GM19023 (cell line): ENCODE data around the gene EN1.

ENCODE experiments used
- ATAC-seq: cut with Tn5 transposase; IDR thresholded peaks from one replicate; pipeline ENCODE4 v1.9.1; 2021; ENCODE audit warnings: mild to moderate bottlenecking, moderate library complexity; ENCODE audit not compliant: unreplicated experiment

EN1 gene

DNA sequence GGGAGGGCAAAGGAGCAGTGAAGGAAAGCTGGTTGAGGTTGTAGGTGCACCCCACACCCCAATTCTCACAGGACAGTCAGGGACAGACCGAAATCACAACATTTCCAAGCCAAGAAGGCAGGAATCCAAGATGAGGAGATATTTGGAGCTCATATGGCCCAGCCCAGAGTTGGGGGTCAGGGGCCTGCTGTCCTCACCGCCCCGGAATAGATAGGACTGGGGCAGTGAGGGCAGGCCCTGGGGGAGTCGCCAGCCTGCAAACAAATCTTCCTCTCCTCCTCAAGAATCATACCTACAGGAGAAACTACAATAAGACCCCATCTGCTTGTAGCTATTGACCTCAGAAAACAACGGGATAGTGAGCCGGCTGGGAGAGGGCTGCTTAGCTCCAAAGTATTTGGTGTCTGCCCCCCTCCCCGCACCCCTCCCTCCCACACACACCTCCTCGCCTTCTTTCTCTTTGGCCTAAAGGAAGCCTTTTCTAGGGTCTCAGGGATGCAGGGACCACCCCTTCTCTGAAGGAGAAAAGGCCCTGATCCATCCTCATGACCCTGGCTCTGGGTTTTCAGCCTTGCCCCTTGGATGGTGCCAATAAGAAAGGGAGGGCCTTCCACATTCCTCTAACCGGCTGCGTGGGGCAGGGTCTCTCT lies 3.8 kb downstream of the EN1 start:
- ATAC-seq: no peak

DNA sequence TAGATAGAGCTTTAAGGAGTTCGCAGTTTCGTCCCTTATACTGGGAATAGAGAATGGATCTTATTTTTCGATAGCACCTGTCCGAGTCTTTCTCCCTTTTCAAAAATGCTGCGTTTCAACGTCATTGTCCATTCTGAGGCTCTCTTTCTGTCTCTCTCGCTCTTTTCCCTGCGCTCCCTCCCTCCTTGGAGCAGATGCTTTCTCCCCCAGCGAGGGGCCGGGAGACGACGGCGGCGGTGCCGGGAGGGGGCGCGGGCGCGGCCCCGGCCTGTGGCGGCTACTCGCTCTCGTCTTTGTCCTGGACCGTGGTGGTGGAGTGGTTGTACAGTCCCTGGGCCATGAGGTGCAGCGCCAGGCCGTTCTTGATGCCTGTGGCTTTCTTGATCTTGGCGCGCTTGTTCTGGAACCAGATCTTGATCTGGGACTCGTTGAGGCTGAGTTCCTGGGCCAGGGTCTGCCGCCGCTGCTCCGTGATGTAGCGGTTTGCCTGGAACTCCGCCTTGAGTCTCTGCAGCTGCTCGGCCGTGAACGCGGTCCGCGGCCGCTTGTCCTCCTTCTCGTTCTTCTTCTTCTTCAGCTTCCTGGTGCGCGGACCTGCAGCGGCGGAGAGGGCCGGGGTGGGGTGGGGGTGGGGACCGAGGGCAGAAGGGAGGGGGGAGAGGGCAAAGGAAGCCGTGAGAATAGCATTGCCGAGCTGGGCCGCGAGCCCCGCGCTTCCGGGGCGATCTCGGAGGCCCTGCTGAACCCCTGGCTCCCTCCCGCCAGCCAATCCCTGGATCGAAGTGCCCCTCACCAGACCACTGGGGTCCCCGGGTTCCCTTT lies 4.6 kb downstream of the EN1 start:
- no peak for ATAC-seq

DNA sequence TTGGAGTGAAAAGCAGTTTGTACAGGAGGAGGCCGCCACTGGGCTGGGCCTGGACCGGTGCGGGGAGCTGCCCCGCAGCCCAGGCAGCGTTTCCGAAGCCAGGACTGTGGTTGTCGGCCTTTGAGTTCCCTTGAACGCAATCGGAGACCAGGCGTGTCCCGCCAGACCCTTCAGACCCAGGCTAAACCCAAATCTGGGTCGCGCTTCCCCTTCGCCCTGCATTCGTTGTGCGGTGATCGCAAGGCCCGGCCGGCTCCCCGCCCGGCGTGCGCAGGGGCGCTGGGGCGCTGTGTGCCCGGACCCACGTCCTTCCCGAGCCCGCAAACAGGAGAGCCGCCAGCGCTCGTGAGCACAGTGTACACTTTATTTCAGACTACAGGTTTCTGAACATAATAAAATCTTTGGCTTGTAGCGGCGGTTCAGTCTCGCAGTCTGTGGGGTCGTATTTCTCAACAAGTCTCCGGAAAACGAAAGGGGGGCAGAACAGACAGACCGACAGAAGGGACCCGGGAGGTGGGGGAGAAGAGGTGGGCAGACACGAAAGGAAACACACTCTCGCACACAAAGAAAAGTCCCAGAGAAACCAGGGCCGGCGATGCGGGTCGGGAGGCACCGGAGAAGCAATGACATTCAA lies 5.5 kb downstream of the EN1 start:
- ATAC-seq: no peak

DNA sequence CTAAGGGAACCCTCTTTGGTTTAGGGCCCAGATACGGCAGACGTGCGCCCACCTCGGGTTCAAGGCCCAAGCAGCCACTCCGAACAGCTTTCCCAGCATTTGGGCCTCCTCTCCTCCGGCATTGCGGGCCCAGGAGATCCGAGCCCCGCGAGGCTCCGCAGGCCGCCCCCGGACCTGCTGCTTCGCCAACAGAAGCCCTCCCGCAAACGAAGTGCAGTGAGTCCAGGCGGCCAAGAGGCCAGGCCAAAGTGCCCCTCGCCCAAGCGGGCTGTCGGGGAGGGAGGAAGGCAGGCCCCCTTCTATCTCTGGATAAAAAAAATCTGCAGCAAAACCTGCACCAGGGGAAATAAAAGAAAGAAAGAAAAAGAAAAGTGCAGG lies 6.0 kb downstream of the EN1 start:
- ATAC-seq: no peak

DNA sequence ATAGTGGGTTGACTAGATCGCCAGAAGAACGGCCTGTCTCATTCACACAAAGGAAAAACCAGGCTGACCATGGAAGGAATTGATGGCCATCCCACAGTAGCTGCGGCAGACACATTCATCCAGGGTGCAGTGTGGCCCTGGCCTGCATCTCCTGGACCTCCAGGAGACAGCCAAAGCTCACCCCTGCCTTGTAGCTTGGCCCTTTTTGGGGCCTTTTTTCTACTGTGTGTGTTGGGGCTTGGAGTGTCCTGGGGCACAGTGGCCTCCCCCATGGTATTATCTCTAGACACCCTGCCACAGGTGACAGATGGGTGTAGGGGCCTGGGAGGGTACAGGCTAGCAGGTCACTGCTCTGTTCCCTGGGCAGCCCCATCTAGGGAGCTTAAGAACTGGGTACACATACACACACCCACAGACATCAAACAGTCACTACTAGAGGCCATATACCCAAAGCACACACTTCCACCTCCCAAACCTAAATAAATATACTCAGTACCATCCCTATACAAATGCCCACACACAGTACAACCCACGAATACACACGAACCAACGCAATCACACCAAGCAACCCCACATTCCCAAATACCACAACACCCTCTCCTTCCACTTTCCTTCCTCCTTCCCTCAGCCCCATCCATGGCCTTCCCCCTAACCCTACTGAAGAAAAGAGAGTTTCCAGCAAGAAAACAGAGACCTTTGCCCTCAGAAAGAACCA lies 8.6 kb downstream of the EN1 start:
- no peak for ATAC-seq

DNA sequence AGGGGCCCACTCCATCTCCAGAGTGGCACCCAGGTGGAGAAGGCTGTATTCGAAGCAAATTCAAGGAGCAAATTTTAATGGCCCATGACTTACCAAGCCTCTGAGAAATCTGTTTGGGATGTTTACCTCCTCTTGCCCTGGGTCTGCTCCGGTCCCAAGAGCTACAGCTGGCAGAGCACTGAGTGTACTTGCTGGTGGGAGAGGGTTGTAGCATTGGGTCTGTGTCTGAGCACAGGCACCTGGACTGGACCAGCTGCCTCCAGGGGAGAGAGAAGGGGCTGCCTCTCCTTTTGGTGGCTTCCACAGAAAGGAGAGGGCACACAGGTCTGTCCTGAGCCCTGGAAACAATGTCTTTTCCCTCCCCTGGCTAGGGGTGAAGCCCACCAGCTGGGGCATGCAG lies 9.8 kb downstream of the EN1 start:
- no peak for ATAC-seq

DNA sequence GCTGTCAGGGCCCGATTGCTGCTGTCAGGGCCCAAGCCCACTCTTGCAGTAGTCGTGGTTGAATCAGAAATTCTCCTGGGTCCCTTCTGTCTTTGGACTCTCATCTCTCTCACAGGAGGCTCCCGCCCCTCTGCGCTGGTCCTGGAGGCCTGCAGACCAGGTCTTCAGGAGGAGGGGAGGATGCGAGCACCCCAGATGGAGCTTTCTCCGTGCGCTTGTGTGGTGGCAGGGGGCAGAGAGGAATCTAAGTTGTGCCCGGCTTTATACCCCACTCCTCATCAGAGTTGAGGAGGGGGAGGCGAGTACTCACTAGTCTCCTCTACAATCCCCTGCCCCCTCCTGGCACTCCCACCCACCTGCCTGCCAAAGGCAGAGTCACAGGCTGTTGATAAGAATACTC lies 10.4 kb downstream of the EN1 start:
- no peak for ATAC-seq

DNA sequence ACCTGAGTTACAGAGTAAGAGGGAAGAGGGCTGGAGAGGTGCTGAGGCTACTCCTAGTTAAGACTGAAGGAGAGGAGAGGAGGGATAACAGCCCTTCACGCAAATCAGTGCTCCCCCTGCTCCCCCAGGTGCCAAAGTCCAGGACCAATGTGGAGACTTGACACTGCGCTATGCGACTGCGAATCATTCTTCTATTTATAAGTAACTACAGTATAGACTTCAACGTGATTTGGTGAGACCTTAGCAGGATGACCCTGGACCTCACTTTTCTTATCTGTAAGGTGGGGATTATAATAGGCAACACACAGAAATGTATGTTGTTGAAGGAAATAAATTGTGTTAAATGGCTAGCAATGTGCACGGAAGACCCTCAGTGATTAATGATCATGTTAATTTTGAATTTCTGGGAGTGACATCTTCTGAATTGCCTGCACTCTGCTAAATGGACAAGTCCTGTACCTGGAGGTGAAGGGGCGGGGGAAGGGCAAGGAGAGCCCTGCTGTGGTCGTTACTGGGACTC lies 11.0 kb downstream of the EN1 start:
- ATAC-seq: no peak

DNA sequence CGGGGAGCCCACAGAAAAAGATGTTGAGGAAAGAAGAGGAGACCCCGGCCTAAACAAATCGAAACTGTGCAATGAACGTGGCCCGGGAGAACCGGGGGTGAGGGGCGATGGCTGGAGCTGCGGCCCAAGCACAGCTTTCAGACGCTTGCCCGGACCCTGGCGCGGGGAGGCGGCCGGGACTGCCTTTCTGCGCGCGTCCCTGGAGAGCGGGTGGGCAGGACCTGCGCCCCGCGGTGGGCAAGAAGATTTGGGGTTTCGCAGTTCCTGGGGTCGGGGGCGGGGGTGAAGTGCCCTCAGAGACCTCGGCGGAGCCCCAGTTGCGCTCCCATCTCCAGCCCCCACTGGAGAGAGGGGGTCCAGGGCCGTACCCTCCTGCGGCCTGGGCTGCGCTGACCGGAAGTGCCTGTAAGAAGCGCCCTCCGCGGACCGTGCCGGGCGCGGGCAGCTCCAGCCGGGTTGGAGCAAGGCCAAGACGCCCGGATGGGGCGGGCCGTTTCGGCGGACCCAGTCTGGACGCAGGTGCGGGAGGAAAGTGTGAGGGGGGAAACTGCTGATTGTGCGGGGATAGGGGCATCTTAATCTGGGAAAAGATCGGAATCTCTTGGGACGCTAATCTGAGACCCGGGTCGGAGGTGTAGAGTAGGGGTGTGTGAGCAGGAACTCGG lies 11.6 kb downstream of the EN1 start:
- no peak for ATAC-seq

DNA sequence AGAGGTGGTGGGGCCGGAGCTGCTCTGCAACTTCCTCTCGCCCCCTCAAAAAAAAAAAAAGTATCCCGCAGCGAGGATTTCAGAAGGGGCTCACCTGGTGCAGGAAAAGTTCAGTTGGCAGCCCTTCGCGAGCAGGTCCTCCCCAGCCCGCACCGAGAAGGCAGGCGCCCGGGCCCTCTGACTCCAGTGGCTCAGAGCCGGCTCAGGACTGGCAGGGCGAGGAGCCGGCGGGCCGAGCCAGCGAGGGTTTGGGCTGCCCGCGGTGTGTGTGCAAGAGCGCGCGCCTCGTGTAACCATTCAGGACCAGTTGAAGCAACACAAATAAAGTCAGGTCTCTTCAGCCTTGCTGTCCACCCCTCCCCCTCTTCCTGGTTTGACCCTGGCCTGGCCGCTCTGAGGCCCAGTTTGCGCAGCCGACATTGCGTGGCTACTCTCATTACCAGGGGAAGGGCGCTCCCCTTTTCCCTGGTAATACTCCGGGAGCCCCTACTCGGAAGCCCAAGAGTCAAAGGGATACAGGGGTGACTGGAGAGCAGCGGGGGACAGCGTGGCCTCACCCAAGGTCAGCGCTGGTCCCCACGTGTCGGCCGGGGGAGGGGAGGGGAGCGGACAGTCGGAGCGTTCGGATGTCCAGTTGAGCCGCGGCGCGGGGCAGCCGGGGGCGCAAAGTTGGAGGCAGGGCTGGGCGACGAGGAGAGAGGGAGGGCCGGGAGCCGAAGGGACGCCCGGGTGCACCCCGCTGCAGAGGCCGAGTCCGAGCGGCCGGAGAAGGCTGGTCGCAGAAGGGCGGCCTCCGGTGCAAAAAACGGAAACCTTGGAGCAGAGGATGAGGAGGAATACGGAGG lies 12.3 kb downstream of the EN1 start:
- ATAC-seq: no peak

DNA sequence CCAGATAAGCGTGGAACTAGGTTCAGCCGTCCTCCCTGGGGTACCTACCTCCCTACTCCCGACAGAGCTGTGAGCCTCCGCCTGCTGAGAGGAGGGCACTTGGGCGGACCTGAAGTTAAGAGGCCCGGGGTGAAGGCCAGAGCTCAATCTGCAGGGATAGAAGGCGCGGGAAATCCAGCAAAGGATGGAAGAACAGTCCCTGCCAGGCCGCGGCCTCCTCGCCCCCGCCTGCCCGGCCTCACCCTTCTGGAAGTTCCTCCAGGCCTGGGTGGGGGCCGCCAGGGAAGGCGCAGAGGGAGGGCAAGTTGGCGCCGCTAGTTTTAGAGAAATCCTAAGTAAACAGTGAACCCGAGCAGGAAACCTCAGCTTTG lies 13.0 kb downstream of the EN1 start:
- no peak for ATAC-seq

DNA sequence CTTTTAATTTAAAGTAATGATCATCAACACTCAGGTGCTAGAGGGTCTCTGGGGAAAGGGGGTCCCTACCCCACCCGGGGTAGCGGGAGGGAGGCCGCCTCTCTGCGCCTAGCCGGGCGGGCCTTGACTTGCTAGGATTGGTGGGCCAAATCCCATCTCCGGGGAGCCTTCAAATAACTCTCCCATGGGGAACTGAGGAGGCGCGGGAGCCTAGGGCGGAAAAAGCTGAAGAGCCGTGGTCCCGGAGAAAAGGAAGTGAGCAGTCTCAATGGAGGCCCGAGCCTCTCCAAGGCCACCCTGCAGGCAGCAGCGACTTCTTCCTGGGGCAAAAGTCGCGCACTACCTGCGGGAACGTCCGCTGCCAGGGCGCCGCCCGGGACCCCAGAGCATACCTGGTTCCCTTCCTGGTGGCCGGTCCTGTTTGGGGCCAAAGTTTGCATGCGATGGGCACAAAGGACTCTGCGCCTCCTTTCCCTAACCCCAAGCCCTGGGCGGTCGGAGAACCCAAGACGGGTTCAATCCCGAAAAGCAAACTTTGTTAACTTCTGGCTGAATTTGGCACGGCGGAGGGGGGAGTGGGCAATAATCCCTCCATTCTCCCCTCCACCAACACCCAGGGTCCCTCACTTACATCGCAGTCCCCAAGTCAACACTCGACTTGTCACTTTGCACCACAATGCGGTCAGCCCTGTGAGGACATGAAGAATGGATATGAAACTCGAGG lies 13.6 kb downstream of the EN1 start:
- no peak for ATAC-seq

DNA sequence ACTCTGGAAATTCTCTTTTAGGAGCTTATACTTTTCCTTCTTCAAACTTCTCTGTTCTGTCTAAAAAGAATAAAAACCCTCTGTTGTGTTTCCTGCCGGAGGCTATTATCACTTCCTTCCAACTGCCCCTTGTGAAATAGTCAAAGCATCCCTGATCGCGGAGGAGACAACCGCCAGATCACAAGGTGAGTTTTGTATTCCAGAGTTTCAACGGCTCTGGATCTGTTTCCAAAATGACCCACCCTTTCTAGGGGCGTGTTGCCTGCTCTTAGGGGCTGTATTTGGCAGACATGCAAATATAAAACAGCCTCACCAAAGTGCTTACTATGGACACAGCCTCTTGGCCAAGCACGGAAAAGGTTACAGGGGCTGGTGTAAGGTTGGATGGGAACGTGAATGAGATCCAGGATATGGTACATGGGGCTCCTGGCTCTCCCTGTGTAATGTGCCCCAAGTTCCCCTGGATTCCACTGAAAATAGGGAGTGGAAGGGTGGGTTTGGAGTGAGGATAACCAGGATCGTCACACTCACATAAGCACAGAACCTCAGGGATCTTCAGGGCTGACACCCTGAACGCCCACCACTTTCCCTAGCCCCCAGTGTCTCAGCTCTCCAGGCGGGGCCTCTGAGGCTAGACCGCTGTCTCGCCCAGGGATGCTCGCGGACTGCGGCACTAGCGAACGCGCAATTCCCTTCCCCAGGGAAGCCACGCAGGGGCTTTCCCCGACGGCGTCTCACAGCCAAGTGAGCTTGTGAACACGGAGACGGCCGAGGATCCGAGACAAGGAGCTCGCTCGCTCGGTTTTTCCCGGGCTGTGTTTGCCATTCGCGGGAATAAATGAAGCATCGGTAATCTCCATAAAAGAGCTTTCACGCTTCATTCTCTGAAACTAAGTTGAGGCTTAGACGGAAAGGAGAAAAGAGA lies 14.4 kb downstream of the EN1 start:
- ATAC-seq: no peak

DNA sequence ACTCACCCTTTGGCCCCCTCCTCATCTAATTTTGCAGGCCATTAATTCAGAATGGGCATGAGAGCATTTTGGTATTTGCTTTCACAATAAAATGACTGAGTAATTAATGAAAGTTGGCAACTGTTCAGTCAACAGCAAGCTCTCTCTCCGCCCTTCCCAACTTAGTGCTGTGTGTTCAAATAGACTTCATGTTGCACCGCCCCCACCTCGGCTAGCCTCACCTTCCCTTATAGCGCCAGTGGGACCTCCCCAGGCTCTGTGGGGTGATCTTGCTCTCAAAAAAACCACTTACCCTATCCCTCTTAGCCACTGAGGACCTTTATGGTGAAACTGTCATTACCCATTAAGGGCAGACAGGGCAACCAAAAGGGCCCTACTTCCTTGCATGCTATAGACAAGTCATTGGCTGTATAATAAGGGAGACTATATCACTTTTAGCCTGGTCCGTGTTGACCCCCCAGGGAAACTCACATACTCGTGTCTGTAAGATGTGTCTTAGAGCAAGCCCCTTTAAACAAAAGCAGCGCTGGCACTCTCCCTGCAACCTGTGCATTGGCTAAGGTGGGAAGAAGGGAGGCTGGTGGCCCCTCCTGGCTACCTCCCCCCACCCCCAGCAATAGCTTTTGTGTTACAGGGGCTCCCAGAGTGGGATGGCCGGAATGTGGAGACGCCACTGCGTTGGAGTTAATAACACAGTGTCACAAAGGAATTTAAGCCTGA lies 15.2 kb downstream of the EN1 start:
- no peak for ATAC-seq

DNA sequence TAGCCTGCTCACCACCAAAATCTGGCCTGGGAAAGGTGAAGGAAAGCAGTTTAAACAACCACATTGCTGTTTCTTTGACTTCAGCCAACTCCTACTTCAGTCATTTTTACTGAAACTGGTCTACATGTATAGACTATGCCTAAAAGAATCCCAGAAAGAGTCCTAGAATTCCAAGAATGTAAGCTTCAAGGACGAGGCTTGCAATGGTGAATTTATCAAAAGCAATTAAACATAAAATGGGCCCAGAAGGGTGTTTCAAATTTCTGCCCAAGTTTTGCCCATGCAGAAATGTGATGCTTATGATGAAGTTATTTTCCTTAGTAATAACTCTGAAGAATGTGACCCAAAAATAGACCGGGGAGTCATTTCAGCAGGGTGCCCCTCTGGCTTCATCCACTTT lies 16.6 kb downstream of the EN1 start:
- no peak for ATAC-seq

DNA sequence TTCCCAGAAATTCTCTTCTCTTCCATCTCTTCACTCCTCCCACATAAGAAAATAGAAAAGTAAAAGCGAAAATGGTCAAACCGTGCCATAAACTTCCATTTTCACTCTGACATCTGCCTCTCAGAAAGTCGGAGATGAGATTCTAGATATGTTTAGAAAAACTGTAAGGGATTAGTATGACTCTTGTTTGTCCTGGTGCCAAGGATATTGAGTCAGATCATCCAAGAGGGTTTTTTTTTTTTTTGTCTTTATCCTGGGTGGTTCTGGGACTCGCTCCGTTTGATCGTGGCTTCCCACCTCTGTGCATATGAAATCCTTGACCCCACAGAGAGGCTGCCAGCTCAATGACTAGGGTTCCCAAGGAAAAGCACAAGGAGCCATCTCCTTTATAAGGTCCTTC lies 17.3 kb downstream of the EN1 start:
- no peak for ATAC-seq

DNA sequence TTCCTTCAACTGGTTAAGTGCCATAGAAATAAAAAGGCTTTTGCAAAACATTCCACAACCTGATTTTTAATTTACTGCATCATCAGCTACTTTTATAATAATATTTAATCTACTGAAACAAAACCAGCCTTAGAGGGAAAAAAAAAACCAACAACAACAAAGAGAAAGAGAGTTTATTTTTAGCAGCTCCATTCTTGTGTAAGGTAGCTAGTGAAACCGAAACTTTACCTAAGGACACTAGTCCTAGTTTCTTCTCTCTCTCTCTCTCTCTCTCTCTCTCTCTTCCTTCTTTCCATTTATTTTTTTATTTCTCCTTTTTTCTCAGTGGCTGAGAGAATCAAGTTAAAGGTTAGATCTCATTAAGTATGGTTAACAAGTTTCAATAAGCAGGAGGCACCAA lies 21.4 kb downstream of the EN1 start:
- ATAC-seq: no peak

DNA sequence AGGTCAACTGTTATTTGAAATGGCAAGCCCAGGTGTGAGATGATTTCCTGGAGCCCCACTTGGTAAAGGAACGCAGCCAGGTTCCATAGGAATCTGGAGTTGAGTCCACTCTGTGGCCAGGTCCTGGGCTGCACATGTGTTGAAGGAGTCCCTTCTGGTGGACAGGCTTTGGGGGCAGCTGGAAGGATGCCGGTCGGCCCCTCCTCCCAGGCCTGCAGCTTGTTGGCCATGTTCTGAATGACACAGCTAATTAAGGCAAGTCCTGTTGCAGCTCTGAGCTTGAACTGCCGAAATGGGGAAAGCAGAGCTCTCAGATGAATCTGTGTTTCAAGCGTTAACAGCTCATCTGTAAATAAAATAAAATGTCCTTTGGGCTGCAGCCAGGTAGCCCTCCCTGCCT lies 23.8 kb downstream of the EN1 start:
- ATAC-seq: no peak
